Large intestine (tissue), 3 donors: ENCODE measurements around the gene DHFR. TPM values are rescaled to one million over a fixed set of nuclear protein-coding genes. Genes with fewer than 3 reads are reported as not detected.
"Not testable (repeated sequence)": the region's sequence is repeated elsewhere in the genome, so short reads cannot be mapped to it uniquely, and the experiment has no call there.

Experiments
- DNase-seq, 2 donors: peaks; one replicate each; pipeline versions ENCODE4 v3.0.0 to v3.0.0-alpha.2; 2013
- H3K27ac ChIP-seq: one replicate; pipeline ENCODE4 v1.5.1; 2013; ENCODE audit warnings: low read length
- H3K27me3 ChIP-seq: 2 replicates; pipeline ENCODE4 v1.6.1; 2013; ENCODE audit warnings: low read length; ENCODE audit not compliant: control insufficient read depth, insufficient read depth
- H3K36me3 ChIP-seq: 2 replicates; pipeline ENCODE4 v1.6.1; 2013; ENCODE audit warnings: low read length; ENCODE audit not compliant: control insufficient read depth, insufficient read depth
- H3K4me1 ChIP-seq: one replicate; pipeline ENCODE4 v1.6.1; 2013; ENCODE audit warnings: low read length; ENCODE audit not compliant: control insufficient read depth, insufficient read depth
- H3K4me3 ChIP-seq: one replicate; pipeline ENCODE4 v1.5.1; 2013; ENCODE audit warnings: low read length
- H3K9me3 ChIP-seq: one replicate; pipeline ENCODE4 v1.6.1; 2013; ENCODE audit warnings: mild to moderate bottlenecking, low read depth, low read length, moderate library complexity; ENCODE audit not compliant: control insufficient read depth
- WGBS: methylation state at CpG from one replicate; pipeline ENCODE4 v1.1.5; 2013; ENCODE audit warnings: low lambda C conversion rate; ENCODE audit not compliant: insufficient coverage; 5-methylcytosine and 5-hydroxymethylcytosine counted together
- polyA plus RNA-seq: library from polyadenylated mRNA; unstranded; fragments of 120-200 nt; gene quantifications from one replicate; pipeline ENCODE4 v1.2.1, GENCODE V29; 2013

DHFR gene
- polyA plus RNA-seq, 1 donor, result 50.7 TPM

- Histone ChIP-seq H3K4me3 (no peak overlapping the region), H3K36me3 (peaks cover 6% of the 10 kb centered on the region), H3K27me3 (no peaks in the 10 kb centered on the region), H3K9me3 (no peaks in the 10 kb centered on the region), H3K4me1 (no peaks in the 10 kb centered on the region), H3K27ac (no peak overlapping the region)
- DNase-seq, result no peak
- 100% methylated on average over 2 of the region's 4 CpGs for WGBS
These were observed 34.8 kb upstream of the DHFR start for GRCh38 chr5:80689627-80690026.

- H3K27ac ChIP-seq, result no peak overlapping the region
- no peak for DNase-seq
- no peaks in the 10 kb centered on the region for H3K4me1 ChIP-seq
- H3K9me3 ChIP-seq, result no peaks in the 10 kb centered on the region
- 88% methylated on average over 1 of the region's 4 CpGs for WGBS
- no peak overlapping the region for H3K4me3 ChIP-seq
- H3K36me3 ChIP-seq, result peaks cover 6% of the 10 kb centered on the region
- no peaks in the 10 kb centered on the region for H3K27me3 ChIP-seq
These were observed 34.1 kb upstream of the DHFR start for GRCh38 chr5:80688648-80689420.

- Histone ChIP-seq H3K36me3 (peaks cover 10% of the 10 kb centered on the region), H3K27ac (no peak overlapping the region), H3K27me3 (no peaks in the 10 kb centered on the region), H3K4me3 (no peak overlapping the region), H3K4me1 (no peaks in the 10 kb centered on the region), H3K9me3 (no peaks in the 10 kb centered on the region)
- no peak for DNase-seq
These were observed 32.0 kb upstream of the DHFR start for GRCh38 chr5:80686757-80687156.

GRCh38 chr5:80676706-80677105, 21.9 kb upstream of the DHFR start:
- Histone ChIP-seq H3K4me1 (no peaks in the 10 kb centered on the region), H3K9me3 (no peaks in the 10 kb centered on the region), H3K36me3 (peaks cover 40% of the 10 kb centered on the region), H3K27ac (no peak overlapping the region), H3K27me3 (no peaks in the 10 kb centered on the region), H3K4me3 (no peak overlapping the region)
- DNase-seq, result no peak
- 83% methylated on average over 1 of the region's 6 CpGs for WGBS

- Histone ChIP-seq H3K4me1 (peaks cover 14% of the 10 kb centered on the region), H3K27me3 (no peaks in the 10 kb centered on the region), H3K36me3 (peaks cover 55% of the 10 kb centered on the region), H3K27ac (no peak overlapping the region), H3K4me3 (no peak overlapping the region), H3K9me3 (no peaks in the 10 kb centered on the region)
- DNase-seq, result peak; percentile 50 to 55
- 0% methylated on average over 1 of the region's 7 CpGs for WGBS
These were observed 17.5 kb upstream of the DHFR start for GRCh38 chr5:80672140-80672736.

GRCh38 chr5:80668016-80668969, 13.5 kb upstream of the DHFR start:
- H3K36me3 ChIP-seq, result peaks cover 62% of the 10 kb centered on the region

GRCh38 chr5:80667384-80667783, 12.6 kb upstream of the DHFR start:
- WGBS, result no CpG with 5 or more reads among the region's 8 CpGs
- Histone ChIP-seq H3K27ac (peak overlapping the region; percentile 11), H3K36me3 (peaks cover 61% of the 10 kb centered on the region), H3K27me3 (no peaks in the 10 kb centered on the region), H3K4me1 (peaks cover 14% of the 10 kb centered on the region), H3K9me3 (no peaks in the 10 kb centered on the region), H3K4me3 (no peak overlapping the region)
- DNase-seq, result no peak

More at GRCh38 chr5:80668016-80668969, 13.5 kb upstream of the DHFR start:
- no peaks in the 10 kb centered on the region for H3K27me3 ChIP-seq
- WGBS, result no CpG with 5 or more reads among the region's 16 CpGs
- no peaks in the 10 kb centered on the region for H3K9me3 ChIP-seq
- H3K27ac ChIP-seq, result peak overlapping the region; percentile 11
- peaks cover 14% of the 10 kb centered on the region for H3K4me1 ChIP-seq
- H3K4me3 ChIP-seq, result no peak overlapping the region
- peak; percentile 88 for DNase-seq

GRCh38 chr5:80665057-80665456, 10.3 kb upstream of the DHFR start:
- Histone ChIP-seq H3K9me3 (no peaks in the 10 kb centered on the region), H3K4me1 (peaks cover 14% of the 10 kb centered on the region), H3K27ac (no peak overlapping the region), H3K36me3 (peaks cover 56% of the 10 kb centered on the region), H3K4me3 (no peak overlapping the region), H3K27me3 (no peaks in the 10 kb centered on the region)
- DNase-seq, result no peak
- no CpG with 5 or more reads among the region's 4 CpGs for WGBS

- H3K27me3 ChIP-seq, result no peaks in the 10 kb centered on the region
- no CpG with 5 or more reads among the region's 1 CpG for whole genome bisulfite sequencing
- no peak for DNase-seq
- peaks cover 63% of the 10 kb centered on the region for H3K36me3 ChIP-seq
- no peaks in the 10 kb centered on the region for H3K9me3 ChIP-seq
- H3K4me1 ChIP-seq, result no peaks in the 10 kb centered on the region
- H3K4me3 ChIP-seq, result no peak overlapping the region
- H3K27ac ChIP-seq, result no peak overlapping the region
These were observed 7.3 kb upstream of the DHFR start for GRCh38 chr5:80662108-80662507.

GRCh38 chr5:80660661-80661060, 5.9 kb upstream of the DHFR start:
- DNase-seq, H3K9me3 ChIP-seq, H3K27me3 ChIP-seq, H3K4me1 ChIP-seq, H3K27ac ChIP-seq, H3K4me3 ChIP-seq: not testable (repeated sequence)
- 83% methylated on average over 1 of the region's 7 CpGs for WGBS
- H3K36me3 ChIP-seq, result peaks cover 58% of the 10 kb centered on the region
